ENCODE data around the gene VANGL1.

The VANGL1 gene

GRCh38 chr1:115727706-115728249, 86.0 kb downstream of the VANGL1 start:
- no peak overlapping the region for H3K4me2 ChIP-seq (ENCODE audit: low read length)
- TF ChIP-seq CTCF (IDR thresholded peaks at IDR 0.05; ENCODE audit: low read depth, low read length): no peak
- TF ChIP-seq EZH2phosphoT487 (IDR thresholded peaks at IDR 0.05; ENCODE audit: low read depth): no peak
- no peak overlapping the region for H3K27ac ChIP-seq (ENCODE audit: low read length)

GRCh38 chr1:115728341-115728740, 86.6 kb downstream of the VANGL1 start:
- no peak overlapping the region for H3K4me3 ChIP-seq (ENCODE audit: low read length)
- no peak overlapping the region for H3K9ac ChIP-seq (ENCODE audit: low read length)
- H3K27me3 ChIP-seq (ENCODE audit: low read depth, low read length): no peaks in the 10 kb centered on the region
- H3K36me3 ChIP-seq (replicated peaks; ENCODE audit: low read depth, low read length): no peaks in the 10 kb centered on the region
- H3K4me1 ChIP-seq (ENCODE audit: low read length): peaks cover 11% of the 10 kb centered on the region
- no peaks in the 10 kb centered on the region for H4K20me1 ChIP-seq (ENCODE audit: insufficient read depth, low read length)
- H2AFZ ChIP-seq (ENCODE audit: low read depth, low read length): no peak overlapping the region
- no peaks in the 10 kb centered on the region for H3K9me3 ChIP-seq (ENCODE audit: insufficient read depth, low read length)
- H3K79me2 ChIP-seq (ENCODE audit: low read length): no peaks in the 10 kb centered on the region
- H3K27ac ChIP-seq (ENCODE audit: low read length): no peak overlapping the region
- no peak overlapping the region for H3K4me2 ChIP-seq (ENCODE audit: low read length)
- no peak for TF ChIP-seq CTCF (IDR thresholded peaks at IDR 0.05; ENCODE audit: low read depth, low read length)
- TF ChIP-seq EZH2phosphoT487 (IDR thresholded peaks at IDR 0.05; ENCODE audit: low read depth): no peak

More at GRCh38 chr1:115727706-115728249, 86.0 kb downstream of the VANGL1 start:
- H4K20me1 ChIP-seq (ENCODE audit: insufficient read depth, low read length): no peaks in the 10 kb centered on the region
- no peak overlapping the region for H2AFZ ChIP-seq (ENCODE audit: low read depth, low read length)
- no peaks in the 10 kb centered on the region for H3K9me3 ChIP-seq (ENCODE audit: insufficient read depth, low read length)
- peaks cover 11% of the 10 kb centered on the region for H3K4me1 ChIP-seq (ENCODE audit: low read length)
- H3K9ac ChIP-seq (ENCODE audit: low read length): no peak overlapping the region
- no peaks in the 10 kb centered on the region for H3K79me2 ChIP-seq (ENCODE audit: low read length)
- no peaks in the 10 kb centered on the region for H3K27me3 ChIP-seq (ENCODE audit: low read depth, low read length)
- H3K36me3 ChIP-seq (replicated peaks; ENCODE audit: low read depth, low read length): no peaks in the 10 kb centered on the region
- H3K4me3 ChIP-seq (ENCODE audit: low read length): no peak overlapping the region

- TF ChIP-seq EZH2phosphoT487 (IDR thresholded peaks at IDR 0.05; ENCODE audit: low read depth) (no peak), CTCF (IDR thresholded peaks at IDR 0.05; ENCODE audit: low read depth, low read length) (no peak)
- Histone ChIP-seq H2AFZ (ENCODE audit: low read depth, low read length) (no peak overlapping the region), H3K4me2 (ENCODE audit: low read length) (peak overlapping the region; percentile 54), H3K9ac (ENCODE audit: low read length) (no peak overlapping the region), H3K36me3 (replicated peaks; ENCODE audit: low read depth, low read length) (no peaks in the 10 kb centered on the region), H3K27me3 (ENCODE audit: low read depth, low read length) (peaks cover 3% of the 10 kb centered on the region; the same call in 1 of the 2 replicates), H3K4me1 (ENCODE audit: low read length) (peaks cover 11% of the 10 kb centered on the region), H4K20me1 (ENCODE audit: insufficient read depth, low read length) (no peaks in the 10 kb centered on the region), H3K27ac (ENCODE audit: low read length) (no peak overlapping the region), H3K4me3 (ENCODE audit: low read length) (0 out of 2 replicates have a peak overlapping the region, but pooled peaks have one; percentile 20), H3K79me2 (ENCODE audit: low read length) (no peaks in the 10 kb centered on the region), H3K9me3 (ENCODE audit: insufficient read depth, low read length) (no peaks in the 10 kb centered on the region)
These were observed 88.0 kb downstream of the VANGL1 start for GRCh38 chr1:115729756-115730155.

GRCh38 chr1:115732316-115732715, 90.5 kb downstream of the VANGL1 start:
- H3K27me3 ChIP-seq (ENCODE audit: low read depth, low read length): peaks cover 3% of the 10 kb centered on the region; the same call in 1 of the 2 replicates
- H3K79me2 ChIP-seq (ENCODE audit: low read length): no peaks in the 10 kb centered on the region
- H3K4me2 ChIP-seq (ENCODE audit: low read length): no peak overlapping the region
- H3K36me3 ChIP-seq (replicated peaks; ENCODE audit: low read depth, low read length): no peaks in the 10 kb centered on the region
- no peak overlapping the region for H3K27ac ChIP-seq (ENCODE audit: low read length)
- H4K20me1 ChIP-seq (ENCODE audit: insufficient read depth, low read length): no peaks in the 10 kb centered on the region
- H3K4me1 ChIP-seq (ENCODE audit: low read length): peaks cover 11% of the 10 kb centered on the region
- no peak overlapping the region for H3K4me3 ChIP-seq (ENCODE audit: low read length)
- no peak for TF ChIP-seq CTCF (IDR thresholded peaks at IDR 0.05; ENCODE audit: low read depth, low read length)
- TF ChIP-seq EZH2phosphoT487 (IDR thresholded peaks at IDR 0.05; ENCODE audit: low read depth): no peak
- H2AFZ ChIP-seq (ENCODE audit: low read depth, low read length): no peak overlapping the region
- no peak overlapping the region for H3K9ac ChIP-seq (ENCODE audit: low read length)
- H3K9me3 ChIP-seq (ENCODE audit: insufficient read depth, low read length): no peaks in the 10 kb centered on the region
